Transverse colon (tissue), 4 donors: ENCODE measurements around the gene MESP2. TPM values are rescaled to one million over a fixed set of nuclear protein-coding genes. Genes with fewer than 3 reads are reported as not detected.

Source experiments
- DNase-seq: peaks from one replicate; pipeline ENCODE4 v3.0.0-alpha.2; 2019
- H3K27ac ChIP-seq, 4 donors: fragments of 200-600 bp; sonication (generic); 2 replicates each; pipeline ENCODE4 v1.5.1; 2016 to 2018; ENCODE audit warnings: inconsistent platforms in 4 of 4
- H3K27me3 ChIP-seq: fragments of 200-600 bp; sonication (generic); 2 replicates; pipeline ENCODE4 v1.5.1; 2017; ENCODE audit warnings: inconsistent platforms
- H3K36me3 ChIP-seq, 4 donors: fragments of 200-600 bp; sonication (generic); 2 replicates each; pipeline ENCODE4 v1.5.1; 2017 to 2019; ENCODE audit warnings: inconsistent platforms in 4 of 4
- H3K4me1 ChIP-seq, 4 donors: fragments of 200-600 bp; sonication (generic); 2 replicates each; pipeline ENCODE4 v1.5.1; 2017 to 2020; ENCODE audit warnings: inconsistent platforms in 4 of 4
- H3K4me3 ChIP-seq, 4 donors: fragments of 200-600 bp; sonication (generic); 1 replicate in 1 of 4; 2 replicates in 3 of 4; pipeline versions ENCODE4 v1.5.1 to v1.6.1; 2017 to 2019; ENCODE audit warnings: inconsistent platforms in 4 of 4
- H3K9me3 ChIP-seq, 2 donors: fragments of 200-600 bp; sonication (generic); 2 replicates each; pipeline ENCODE4 v1.5.1; 2017 to 2019; ENCODE audit warnings: inconsistent platforms in 2 of 2
- EP300 ChIP-seq: sonication (generic); formaldehyde crosslinking; IDR thresholded peaks from one replicate; pipeline ENCODE4 v1.6.1; 2017; ENCODE audit warnings: antibody characterized with exemption, low read depth
- POLR2A ChIP-seq: fragments of 450-650 bp; IDR thresholded peaks from one replicate; pipeline ENCODE4 v1.6.1; 2016; ENCODE audit warnings: antibody characterized with exemption, mild to moderate bottlenecking, moderate library complexity
- POLR2AphosphoS5 ChIP-seq, 3 donors: sonication (generic); formaldehyde crosslinking; IDR thresholded peaks; one replicate each; pipeline ENCODE4 v1.6.1; 2016; ENCODE audit warnings: antibody characterized with exemption in 3 of 3
- WGBS, 2 donors: methylation state at CpG; one replicate each; pipeline ENCODE4 v1.1.5; 2018; ENCODE audit warnings: low coverage in 1 of 2; 5-methylcytosine and 5-hydroxymethylcytosine counted together
- in situ Hi-C, 4 donors: fragments of 200-750 bp; cut with MboI; loops; one replicate each; pipeline versions ENCODE4 v1.15.0 to v1.15.1; 2017; ENCODE audit warnings: low sequenced_read_pairs in 3 of 4, low pct_ligation_motif_present in 1 of 4, low pct_unique_long_range_greater_than_20kb in 1 of 4
- intact Hi-C: fragments of 100-400 bp; cut with DNase I; formaldehyde crosslinking; loops from one replicate; pipeline ENCODE4 v1.15.1; 2023; ENCODE audit warnings: low total_unique reads
- total RNA-seq, 4 donors: library from RNA; depleted of rRNA; stranded (reverse); fragments of >200 nt; gene quantifications; one replicate each; pipeline ENCODE4 v1.1.0, GENCODE V29; 2016
- TF ChIP-seq, protein P1 (sequence below), 5 experiments: fragments of 200-600 bp in 3 of 5; fragments of 450-650 bp in 2 of 5; sonication (generic) in 3 of 5; IDR thresholded peaks; 1 replicate in 2 of 5; 2 replicates in 3 of 5; pipeline ENCODE4 v1.5.1; 2016 to 2017; ENCODE audit warnings: antibody characterized with exemption in 5 of 5, inconsistent platforms in 3 of 5, mild to moderate bottlenecking in 2 of 5, moderate library complexity in 1 of 5

Gene MESP2
- total RNA-seq, 4 donors from 2014 or later: 0.64 to 0.96 TPM; not detected in 2

DNA sequence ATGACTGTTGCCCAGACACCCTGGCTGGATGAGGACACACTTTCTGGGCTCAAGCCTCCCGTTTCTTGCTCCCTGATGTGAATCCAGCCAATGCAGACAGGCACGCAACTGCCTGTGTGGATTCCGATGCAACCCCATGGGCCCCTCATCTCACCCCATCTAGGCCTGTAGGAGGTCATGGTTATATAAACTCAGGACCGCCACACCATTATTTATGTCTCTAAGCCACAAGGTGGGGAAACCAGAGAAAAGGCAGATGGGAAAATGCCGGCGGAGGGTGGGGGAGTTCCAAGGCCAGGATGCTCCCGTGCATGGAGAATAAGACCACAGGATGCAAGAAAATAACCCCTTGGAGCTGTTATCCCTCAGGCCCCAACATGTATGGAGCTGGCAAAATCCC, 27.1 kb upstream of the MESP2 start:
- TF ChIP-seq, protein P1, sequence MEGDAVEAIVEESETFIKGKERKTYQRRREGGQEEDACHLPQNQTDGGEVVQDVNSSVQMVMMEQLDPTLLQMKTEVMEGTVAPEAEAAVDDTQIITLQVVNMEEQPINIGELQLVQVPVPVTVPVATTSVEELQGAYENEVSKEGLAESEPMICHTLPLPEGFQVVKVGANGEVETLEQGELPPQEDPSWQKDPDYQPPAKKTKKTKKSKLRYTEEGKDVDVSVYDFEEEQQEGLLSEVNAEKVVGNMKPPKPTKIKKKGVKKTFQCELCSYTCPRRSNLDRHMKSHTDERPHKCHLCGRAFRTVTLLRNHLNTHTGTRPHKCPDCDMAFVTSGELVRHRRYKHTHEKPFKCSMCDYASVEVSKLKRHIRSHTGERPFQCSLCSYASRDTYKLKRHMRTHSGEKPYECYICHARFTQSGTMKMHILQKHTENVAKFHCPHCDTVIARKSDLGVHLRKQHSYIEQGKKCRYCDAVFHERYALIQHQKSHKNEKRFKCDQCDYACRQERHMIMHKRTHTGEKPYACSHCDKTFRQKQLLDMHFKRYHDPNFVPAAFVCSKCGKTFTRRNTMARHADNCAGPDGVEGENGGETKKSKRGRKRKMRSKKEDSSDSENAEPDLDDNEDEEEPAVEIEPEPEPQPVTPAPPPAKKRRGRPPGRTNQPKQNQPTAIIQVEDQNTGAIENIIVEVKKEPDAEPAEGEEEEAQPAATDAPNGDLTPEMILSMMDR (IDR thresholded peaks at IDR 0.05): no peak
- TF ChIP-seq POLR2AphosphoS5 (IDR thresholded peaks at IDR 0.05) (no peak), POLR2A (no peak), EP300 (no peak)
- Histone ChIP-seq H3K4me1 (peaks cover 6 to 30% (median 27%) of the 10 kb centered on the region in 4 donors), H3K27ac (peak overlapping the region in 3 of 4 donors; percentile 1 to 86 (median 80)), H3K27me3 (no peaks in the 10 kb centered on the region), H3K4me3 (no peak overlapping the region), H3K9me3 (no peaks in the 10 kb centered on the region), H3K36me3 (no peaks in the 10 kb centered on the region)
- in situ Hi-C loops: loop anchor here in 1 of 4 donors (25.0 kb wide), 1 partner anchor 338 kb away; no protein-coding TSS in a partner anchor
- intact Hi-C loops: no loop called here
- WGBS, 2 donors: 76 to 100% methylated on average over 1 to 7 of the region's 7 CpGs
- peak; percentile 45 for DNase-seq

- no peak for DNase-seq
- H3K36me3 ChIP-seq: no peaks in the 10 kb centered on the region
- in situ Hi-C loops: loop anchor here in 1 of 4 donors (25.0 kb wide), 1 partner anchor 338 kb away; no protein-coding TSS in a partner anchor
- no peaks in the 10 kb centered on the region for H3K27me3 ChIP-seq
- intact Hi-C loops: no loop called here
- H3K9me3 ChIP-seq: no peaks in the 10 kb centered on the region
- H3K27ac ChIP-seq: peak overlapping the region in 3 of 4 donors; percentile 80 to 86 (median 81)
- TF ChIP-seq, protein P1 (IDR thresholded peaks at IDR 0.05): no peak
- TF ChIP-seq EP300 (no peak), POLR2A (no peak), POLR2AphosphoS5 (IDR thresholded peaks at IDR 0.05) (no peak)
- whole genome bisulfite sequencing, 2 donors: 63 to 73% methylated on average over 3 to 4 of the region's 4 CpGs
- H3K4me3 ChIP-seq: peak overlapping the region in 2 of 4 donors; percentile 71 to 73
- peaks cover 6 to 30% (median 27%) of the 10 kb centered on the region in 4 donors for H3K4me1 ChIP-seq
These were observed 26.6 kb upstream of the MESP2 start for GRCh38 chr15:89749526-89749925.

DNA sequence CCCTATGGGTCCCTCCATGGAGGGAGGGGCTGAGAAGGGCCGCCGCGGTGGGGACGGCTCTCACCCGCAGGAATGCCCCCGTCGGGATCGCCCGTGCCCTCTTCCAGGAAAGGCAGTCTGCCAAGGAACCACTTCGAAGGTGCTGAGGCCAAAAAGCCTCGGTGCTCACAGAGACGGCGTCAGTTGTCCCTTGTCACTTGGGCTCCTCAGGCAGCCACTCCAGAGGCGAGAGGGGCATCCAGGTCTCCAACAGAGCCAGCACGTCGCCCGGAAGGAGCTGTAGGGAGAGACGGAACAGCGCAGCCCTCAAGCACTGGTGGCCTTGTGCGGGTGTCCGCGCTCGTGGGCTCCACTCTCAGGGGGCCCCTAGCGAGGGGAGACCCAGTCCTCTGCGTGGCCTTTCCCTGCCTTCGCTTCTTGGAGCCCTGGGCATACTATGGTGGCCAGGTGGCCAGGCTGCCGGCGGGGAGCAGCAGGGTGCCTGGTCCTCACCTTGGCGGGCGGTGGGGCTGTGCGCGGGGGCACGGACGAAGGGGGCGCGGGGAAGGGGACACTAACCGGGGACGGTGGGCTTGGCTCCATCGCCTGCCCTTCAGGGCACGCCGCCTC, 26.1 kb upstream of the MESP2 start:
- Histone ChIP-seq H3K9me3 (no peaks in the 10 kb centered on the region), H3K4me3 (peak overlapping the region; percentile 56 to 73 (median 66)), H3K27me3 (no peaks in the 10 kb centered on the region), H3K36me3 (no peaks in the 10 kb centered on the region), H3K27ac (peak overlapping the region; percentile 68 to 86 (median 80)), H3K4me1 (peaks cover 6 to 30% (median 27%) of the 10 kb centered on the region in 4 donors)
- DNase-seq: peak; percentile 30
- TF ChIP-seq POLR2AphosphoS5 (IDR thresholded peaks at IDR 0.05) (no peak), EP300 (no peak), POLR2A (no peak)
- TF ChIP-seq, protein P1 (IDR thresholded peaks at IDR 0.05): no peak
- intact Hi-C loops: loop anchor here (10.0 kb wide), 1 partner anchor 475 kb away; no protein-coding TSS in a partner anchor
- WGBS, 2 donors: 18% methylated on average over 20 of the region's 41 CpGs; no CpG with 5 or more reads in 1 of the 2 donors
- in situ Hi-C loops: loop anchor here (10.0 to 25.0 kb wide), 3 partner anchors 125 to 345 kb away; no protein-coding TSS in a partner anchor
